Measurements from ENCODE around the gene YKT6.

YKT6 gene

DNA sequence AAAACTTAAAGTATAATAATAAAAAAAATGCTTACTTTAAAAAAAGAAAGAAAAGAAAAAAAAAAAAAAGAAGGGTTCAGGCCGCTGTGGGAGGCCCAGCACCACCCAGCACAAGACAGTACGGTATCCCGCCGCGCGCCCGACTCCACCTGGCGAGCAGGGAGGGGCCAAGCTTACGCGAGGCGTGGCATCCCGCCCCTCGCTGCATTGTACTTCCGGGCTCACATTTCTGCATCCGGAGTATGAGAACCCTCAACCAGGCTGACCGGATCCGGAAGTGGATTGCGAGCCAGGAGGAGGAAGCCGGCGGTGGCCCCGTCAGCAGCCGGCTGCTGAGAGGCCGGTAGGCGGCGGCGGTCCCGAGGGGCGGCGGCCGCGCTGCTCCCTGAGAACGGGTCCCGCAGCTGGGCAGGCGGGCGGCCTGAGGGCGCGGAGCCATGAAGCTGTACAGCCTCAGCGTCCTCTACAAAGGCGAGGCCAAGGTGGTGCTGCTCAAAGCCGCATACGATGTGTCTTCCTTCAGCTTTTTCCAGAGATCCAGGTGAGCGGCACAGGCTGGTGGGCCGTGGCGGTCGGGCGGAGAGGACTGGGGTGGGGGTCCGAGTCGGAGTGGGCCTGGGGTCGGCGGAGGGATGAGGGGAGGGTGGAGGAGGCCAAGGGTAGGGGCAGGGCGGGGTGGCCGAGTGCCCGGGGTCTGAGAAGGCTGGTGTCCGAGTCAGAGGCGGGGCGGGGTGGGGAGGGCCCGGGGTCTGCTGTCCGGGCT, at the start of gene YKT6 (continued):
- TF ChIP-seq ZFP69B (tag by site-specific recombination; IDR thresholded peaks at IDR 0.05) (no peak), KLF9 (tag by site-specific recombination; IDR thresholded peaks at IDR 0.05; ENCODE audit: low read depth) (peak; percentile 85), MYNN (tag by site-specific recombination; IDR thresholded peaks at IDR 0.05; ENCODE audit: borderline replicate concordance) (no peak), ZXDB (tag by site-specific recombination; IDR thresholded peaks at IDR 0.05) (peak; percentile 80), TRIM28 (IDR thresholded peaks at IDR 0.05; ENCODE audit: borderline replicate concordance, low read length) (no peak), REPIN1 (tag by site-specific recombination; IDR thresholded peaks at IDR 0.05; ENCODE audit: low read depth) (no peak), ZNF529 (tag by site-specific recombination; IDR thresholded peaks at IDR 0.05; ENCODE audit: insufficient replicate concordance) (no peak), ZIC2 (tag by site-specific recombination; IDR thresholded peaks at IDR 0.05) (peak; percentile 88), GLIS1 (tag by site-specific recombination; IDR thresholded peaks at IDR 0.05) (peak; percentile 88), ZNF571 (tag by site-specific recombination; IDR thresholded peaks at IDR 0.05) (no peak), ZBTB26 (tag by site-specific recombination; optimal IDR thresholded peaks at IDR 0.05) (peak; percentile 41), ZNF350 (tag by site-specific recombination; IDR thresholded peaks at IDR 0.05) (no peak), ZBTB1 (tag by site-specific recombination; IDR thresholded peaks at IDR 0.05) (no peak), ZNF660 (tag by site-specific recombination; IDR thresholded peaks at IDR 0.05) (peak; percentile 65; the same call in 1 of the 2 replicates), ZNF639 (tag by site-specific recombination; IDR thresholded peaks at IDR 0.05) (peak; percentile 62; the same call in 1 of the 2 replicates), ZNF76 (tag by site-specific recombination; IDR thresholded peaks at IDR 0.05; ENCODE audit: borderline replicate concordance, low read depth) (0 out of 2 replicates have a peak, but pooled peaks have one; percentile 18), ZNF26 (tag by site-specific recombination; IDR thresholded peaks at IDR 0.05) (no peak), ZSCAN5A (tag by site-specific recombination; IDR thresholded peaks at IDR 0.05) (no peak), ZNF621 (tag by site-specific recombination; IDR thresholded peaks at IDR 0.05) (no peak), KLF8 (tag by site-specific recombination; IDR thresholded peaks at IDR 0.05) (peak; percentile 99), ZNF416 (tag by site-specific recombination; IDR thresholded peaks at IDR 0.05) (no peak), ZNF311 (tag by site-specific recombination; IDR thresholded peaks at IDR 0.05; ENCODE audit: borderline replicate concordance) (no peak), GLI4 (tag by site-specific recombination; IDR thresholded peaks at IDR 0.05) (no peak), ZNF677 (tag by site-specific recombination; IDR thresholded peaks at IDR 0.05) (no peak), ZNF488 (tag by site-specific recombination; IDR thresholded peaks at IDR 0.05) (no peak)
- TF ChIP-seq, protein P1, sequence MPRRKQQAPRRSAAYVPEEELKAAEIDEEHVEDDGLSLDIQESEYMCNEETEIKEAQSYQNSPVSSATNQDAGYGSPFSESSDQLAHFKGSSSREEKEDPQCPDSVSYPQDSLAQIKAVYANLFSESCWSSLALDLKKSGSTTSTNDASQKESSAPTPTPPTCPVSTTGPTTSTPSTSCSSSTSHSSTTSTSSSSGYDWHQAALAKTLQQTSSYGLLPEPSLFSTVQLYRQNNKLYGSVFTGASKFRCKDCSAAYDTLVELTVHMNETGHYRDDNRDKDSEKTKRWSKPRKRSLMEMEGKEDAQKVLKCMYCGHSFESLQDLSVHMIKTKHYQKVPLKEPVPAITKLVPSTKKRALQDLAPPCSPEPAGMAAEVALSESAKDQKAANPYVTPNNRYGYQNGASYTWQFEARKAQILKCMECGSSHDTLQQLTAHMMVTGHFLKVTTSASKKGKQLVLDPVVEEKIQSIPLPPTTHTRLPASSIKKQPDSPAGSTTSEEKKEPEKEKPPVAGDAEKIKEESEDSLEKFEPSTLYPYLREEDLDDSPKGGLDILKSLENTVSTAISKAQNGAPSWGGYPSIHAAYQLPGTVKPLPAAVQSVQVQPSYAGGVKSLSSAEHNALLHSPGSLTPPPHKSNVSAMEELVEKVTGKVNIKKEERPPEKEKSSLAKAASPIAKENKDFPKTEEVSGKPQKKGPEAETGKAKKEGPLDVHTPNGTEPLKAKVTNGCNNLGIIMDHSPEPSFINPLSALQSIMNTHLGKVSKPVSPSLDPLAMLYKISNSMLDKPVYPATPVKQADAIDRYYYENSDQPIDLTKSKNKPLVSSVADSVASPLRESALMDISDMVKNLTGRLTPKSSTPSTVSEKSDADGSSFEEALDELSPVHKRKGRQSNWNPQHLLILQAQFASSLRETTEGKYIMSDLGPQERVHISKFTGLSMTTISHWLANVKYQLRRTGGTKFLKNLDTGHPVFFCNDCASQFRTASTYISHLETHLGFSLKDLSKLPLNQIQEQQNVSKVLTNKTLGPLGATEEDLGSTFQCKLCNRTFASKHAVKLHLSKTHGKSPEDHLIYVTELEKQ (tag by site-specific recombination; IDR thresholded peaks at IDR 0.05; ENCODE audit: borderline replicate concordance), result no peak
- TF ChIP-seq, protein P2, sequence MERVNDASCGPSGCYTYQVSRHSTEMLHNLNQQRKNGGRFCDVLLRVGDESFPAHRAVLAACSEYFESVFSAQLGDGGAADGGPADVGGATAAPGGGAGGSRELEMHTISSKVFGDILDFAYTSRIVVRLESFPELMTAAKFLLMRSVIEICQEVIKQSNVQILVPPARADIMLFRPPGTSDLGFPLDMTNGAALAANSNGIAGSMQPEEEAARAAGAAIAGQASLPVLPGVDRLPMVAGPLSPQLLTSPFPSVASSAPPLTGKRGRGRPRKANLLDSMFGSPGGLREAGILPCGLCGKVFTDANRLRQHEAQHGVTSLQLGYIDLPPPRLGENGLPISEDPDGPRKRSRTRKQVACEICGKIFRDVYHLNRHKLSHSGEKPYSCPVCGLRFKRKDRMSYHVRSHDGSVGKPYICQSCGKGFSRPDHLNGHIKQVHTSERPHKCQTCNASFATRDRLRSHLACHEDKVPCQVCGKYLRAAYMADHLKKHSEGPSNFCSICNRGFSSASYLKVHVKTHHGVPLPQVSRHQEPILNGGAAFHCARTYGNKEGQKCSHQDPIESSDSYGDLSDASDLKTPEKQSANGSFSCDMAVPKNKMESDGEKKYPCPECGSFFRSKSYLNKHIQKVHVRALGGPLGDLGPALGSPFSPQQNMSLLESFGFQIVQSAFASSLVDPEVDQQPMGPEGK (tag by site-specific recombination; IDR thresholded peaks at IDR 0.05), result peak; percentile 77

Data from HEK293 (cell line).